CD4-positive, CD25-positive, alpha-beta regulatory T cell (primary cell): ENCODE results near the gene GRSF1. TPM values are rescaled to one million over a fixed set of nuclear protein-coding genes. Genes with fewer than 3 reads are reported as not detected.
"Not testable (repeated sequence)": the region's sequence is repeated elsewhere in the genome, so short reads cannot be mapped to it uniquely, and the experiment has no call there.

Experiments used
- ATAC-seq, 2 donors: fragments of 150-1000 bp; cut with Tn5 transposase; one replicate each; pipeline ENCODE4 v1.10.0; 2021; ENCODE audit warnings: low read depth in 2 of 2, moderate number of reproducible peaks in 2 of 2, moderate library complexity in 1 of 2
- DNase-seq, 3 donors: peaks; one replicate each; pipeline versions ENCODE4 v3.0.0 to v3.0.0-alpha.2; 2012 to 2022; ENCODE audit warnings: mixed read lengths in 1 of 3
- H3K27ac ChIP-seq: one replicate; pipeline ENCODE4 v1.7.0; 2013; ENCODE audit warnings: mild to moderate bottlenecking, low read length; ENCODE audit not compliant: insufficient read depth, poor library complexity, severe bottlenecking
- H3K27me3 ChIP-seq: one replicate; pipeline ENCODE4 v1.7.0; 2013; ENCODE audit warnings: low read length; ENCODE audit not compliant: control insufficient read depth, insufficient read depth
- H3K36me3 ChIP-seq: one replicate; pipeline ENCODE4 v1.7.0; 2013; ENCODE audit warnings: mild to moderate bottlenecking, low read length, moderate library complexity; ENCODE audit not compliant: control insufficient read depth, insufficient read depth
- H3K4me1 ChIP-seq: 2 replicates; pipeline ENCODE4 v1.7.0; 2013; ENCODE audit warnings: mild to moderate bottlenecking, low read length; ENCODE audit not compliant: insufficient read depth, control insufficient read depth, poor library complexity, severe bottlenecking
- H3K4me3 ChIP-seq: one replicate; pipeline ENCODE4 v1.7.0; 2013; ENCODE audit warnings: low read depth, mild to moderate bottlenecking, low read length, moderate library complexity
- H3K9me3 ChIP-seq, 2 experiments: 1 replicate in 1 of 2; 2 replicates in 1 of 2; pipeline ENCODE4 v1.7.0; 2013; ENCODE audit warnings: low read length in 2 of 2, mild to moderate bottlenecking in 1 of 2, moderate library complexity in 1 of 2; ENCODE audit not compliant: control insufficient read depth in 2 of 2
- H3K27ac Mint-ChIP-seq, 3 donors: one replicate each; pipeline ENCODE4 v1.8.0; 2020 to 2022; ENCODE audit warnings: mild to moderate bottlenecking in 3 of 3, mixed read lengths in 3 of 3, moderate library complexity in 2 of 3
- H3K27me3 Mint-ChIP-seq: one replicate; pipeline ENCODE4 v1.8.0; 2022; ENCODE audit warnings: mild to moderate bottlenecking, mixed read lengths
- H3K36me3 Mint-ChIP-seq: one replicate; pipeline ENCODE4 v1.8.0; 2020; ENCODE audit warnings: mixed read lengths
- H3K4me1 Mint-ChIP-seq, 4 donors: one replicate each; pipeline ENCODE4 v1.8.0; 2020 to 2022; ENCODE audit warnings: mixed read lengths in 4 of 4, mild to moderate bottlenecking in 1 of 4
- H3K4me3 Mint-ChIP-seq, 4 donors: one replicate each; pipeline ENCODE4 v1.8.0; 2020 to 2022; ENCODE audit warnings: mild to moderate bottlenecking in 4 of 4, mixed read lengths in 4 of 4, moderate library complexity in 3 of 4
- H3K9me3 Mint-ChIP-seq, 7 donors: one replicate each; pipeline ENCODE4 v1.8.0; 2020 to 2022; ENCODE audit warnings: mixed read lengths in 7 of 7, mild to moderate bottlenecking in 3 of 7, moderate library complexity in 2 of 7
- polyA plus RNA-seq, 4 donors: library from polyadenylated mRNA; unstranded; fragments of 300-500 nt; fragmentation: Illumina TruSeq; gene quantifications; one replicate each; pipeline ENCODE4 v1.2.3, GENCODE V29; 2021
- total RNA-seq: library from RNA; stranded (reverse); gene quantifications from one replicate; pipeline ENCODE4 v1.2.3, GENCODE V29; 2022

GRSF1 gene
- total and polyA plus RNA-seq, 5 donors from 2014 or later, result 46.0 to 115 (median 109) TPM

GRCh38 chr4:70841951-70842350 is 2.3 kb upstream of the GRSF1 start:
- Histone ChIP-seq H3K27ac (no peak overlapping the region), H3K27me3 (no peaks in the 10 kb centered on the region), H3K4me3 (no peak overlapping the region), H3K36me3 (no peaks in the 10 kb centered on the region), H3K4me1 (peaks cover 17% of the 10 kb centered on the region), H3K9me3 (no peaks in the 10 kb centered on the region)
- peak overlapping the region in 1 of 3 donors; percentile 79 for H3K27ac Mint-ChIP-seq
- DNase-seq (no peak), ATAC-seq (no peak)
- H3K27me3 Mint-ChIP-seq, result no peaks in the 10 kb centered on the region
- H3K4me3 Mint-ChIP-seq, result no peak overlapping the region
- H3K9me3 Mint-ChIP-seq, result no peaks in the 10 kb centered on the region
- peaks cover 8 to 41% (median 22%) of the 10 kb centered on the region in 4 donors for H3K4me1 Mint-ChIP-seq
- H3K36me3 Mint-ChIP-seq, result peaks cover under 1% of the 10 kb centered on the region

GRCh38 chr4:70841211-70841610 is 1.5 kb upstream of the GRSF1 start:
- no peak overlapping the region for H3K27ac ChIP-seq
- H3K9me3 ChIP-seq, result no peaks in the 10 kb centered on the region

GRCh38 chr4:70840631-70841030 is 941 bp upstream of the GRSF1 start:
- not testable (repeated sequence) for H3K36me3 Mint-ChIP-seq, H3K9me3 Mint-ChIP-seq, H3K36me3 ChIP-seq, ATAC-seq, H3K27me3 ChIP-seq, H3K4me3 ChIP-seq, H3K9me3 ChIP-seq, DNase-seq, H3K27me3 Mint-ChIP-seq
- peaks cover 15 to 54% (median 31%) of the 10 kb centered on the region in 4 donors for H3K4me1 Mint-ChIP-seq
- H3K27ac Mint-ChIP-seq, result peak overlapping the region in 2 of 3 donors; percentile 23 to 79
- H3K4me3 Mint-ChIP-seq, result peak overlapping the region in 3 of 4 donors; percentile 76 to 97 (median 87)
- H3K4me1 ChIP-seq, result peaks cover 30% of the 10 kb centered on the region
- peak overlapping the region; percentile 29 for H3K27ac ChIP-seq

More at GRCh38 chr4:70841211-70841610, 1.5 kb upstream of the GRSF1 start:
- no peaks in the 10 kb centered on the region for H3K27me3 ChIP-seq
- Mint-ChIP-seq H3K27ac (peak overlapping the region; percentile 77 to 79 (median 79)), H3K27me3 (no peaks in the 10 kb centered on the region), H3K36me3 (peaks cover 3% of the 10 kb centered on the region), H3K9me3 (no peaks in the 10 kb centered on the region), H3K4me3 (peak overlapping the region in 3 of 4 donors; percentile 21 to 76 (median 28)), H3K4me1 (peaks cover 15 to 49% (median 28%) of the 10 kb centered on the region in 4 donors)
- H3K36me3 ChIP-seq, result no peaks in the 10 kb centered on the region
- DNase-seq, result no peak
- peaks cover 24% of the 10 kb centered on the region for H3K4me1 ChIP-seq
- no peak overlapping the region for H3K4me3 ChIP-seq
- ATAC-seq, result no peak

- not testable (repeated sequence) for H3K9me3 ChIP-seq, H3K27me3 ChIP-seq, H3K36me3 ChIP-seq, H3K27me3 Mint-ChIP-seq, H3K4me3 ChIP-seq, H3K36me3 Mint-ChIP-seq, H3K9me3 Mint-ChIP-seq
- H3K4me3 Mint-ChIP-seq, result peak overlapping the region; percentile 57 to 97 (median 82)
- ATAC-seq (peak in 1 of 2 donors; percentile 1), DNase-seq (peak in 2 of 3 donors; percentile 63 to 64)
- peaks cover 15 to 55% (median 32%) of the 10 kb centered on the region in 4 donors for H3K4me1 Mint-ChIP-seq
- H3K4me1 ChIP-seq, result peaks cover 30% of the 10 kb centered on the region
- peak overlapping the region; percentile 29 for H3K27ac ChIP-seq
- peak overlapping the region; percentile 60 to 79 (median 75) for H3K27ac Mint-ChIP-seq
Observed at GRCh38 chr4:70840137-70840536, 447 bp upstream of the GRSF1 start.

GRCh38 chr4:70838666-70839588 is 763 bp downstream of the GRSF1 start:
- no peaks in the 10 kb centered on the region for H3K9me3 ChIP-seq
- no peaks in the 10 kb centered on the region for H3K27me3 Mint-ChIP-seq

GRCh38 chr4:70838204-70838603 is 1.5 kb downstream of the GRSF1 start:
- H3K27ac Mint-ChIP-seq, result peak overlapping the region; percentile 56 to 98 (median 95)
- Histone ChIP-seq H3K36me3 (peaks cover 14% of the 10 kb centered on the region), H3K4me1 (peaks cover 30% of the 10 kb centered on the region), H3K4me3 (peak overlapping the region; percentile 88), H3K27ac (no peak overlapping the region), H3K9me3 (no peaks in the 10 kb centered on the region), H3K27me3 (no peaks in the 10 kb centered on the region)
- no peaks in the 10 kb centered on the region for H3K27me3 Mint-ChIP-seq
- no peaks in the 10 kb centered on the region for H3K9me3 Mint-ChIP-seq
- peak overlapping the region; percentile 85 to 97 (median 97) for H3K4me3 Mint-ChIP-seq
- H3K36me3 Mint-ChIP-seq, result peaks cover 17% of the 10 kb centered on the region
- H3K4me1 Mint-ChIP-seq, result peaks cover 18 to 61% (median 37%) of the 10 kb centered on the region in 4 donors
- no peak for DNase-seq
- no peak for ATAC-seq

More at GRCh38 chr4:70838666-70839588, 763 bp downstream of the GRSF1 start:
- peak overlapping the region; percentile 85 to 97 (median 97) for H3K4me3 Mint-ChIP-seq
- Histone ChIP-seq H3K4me3 (peak overlapping the region; percentile 88), H3K36me3 (peaks cover 9% of the 10 kb centered on the region), H3K4me1 (peaks cover 30% of the 10 kb centered on the region), H3K27ac (peak overlapping the region; percentile 81), H3K27me3 (no peaks in the 10 kb centered on the region)
- peaks cover 13% of the 10 kb centered on the region for H3K36me3 Mint-ChIP-seq
- peaks cover 15 to 58% (median 33%) of the 10 kb centered on the region in 4 donors for H3K4me1 Mint-ChIP-seq
- ATAC-seq (peak; percentile 35 to 36), DNase-seq (peak; percentile 59 to 75 (median 63))
- no peaks in the 10 kb centered on the region for H3K9me3 Mint-ChIP-seq
- H3K27ac Mint-ChIP-seq, result peak overlapping the region; percentile 95 to 99 (median 98)

- H3K9me3 ChIP-seq, result no peaks in the 10 kb centered on the region
- DNase-seq (no peak), ATAC-seq (no peak)
- Mint-ChIP-seq H3K36me3 (peaks cover 33% of the 10 kb centered on the region), H3K4me3 (peak overlapping the region in 3 of 4 donors; percentile 74 to 97 (median 94)), H3K4me1 (peaks cover 18 to 49% (median 32%) of the 10 kb centered on the region in 4 donors), H3K27ac (peak overlapping the region in 1 of 3 donors; percentile 52), H3K9me3 (no peaks in the 10 kb centered on the region), H3K27me3 (no peaks in the 10 kb centered on the region)
- no peaks in the 10 kb centered on the region for H3K27me3 ChIP-seq
- H3K27ac ChIP-seq, result no peak overlapping the region
- H3K4me3 ChIP-seq, result peak overlapping the region; percentile 55
- H3K36me3 ChIP-seq, result peaks cover 34% of the 10 kb centered on the region
- H3K4me1 ChIP-seq, result peaks cover 30% of the 10 kb centered on the region
Observed at GRCh38 chr4:70836081-70836480, 3.6 kb downstream of the GRSF1 start.
